ENCODE data around the gene GAD1. TPM values are rescaled to one million over a fixed set of nuclear protein-coding genes. Genes with fewer than 3 reads are reported as not detected.
A peak's percentile ranks its signal among the peaks of the same experiment; 100 is the strongest.

Gene GAD1
- total RNA-seq, 4 donors from 2014 or later, result not detected

GRCh38 chr2:170814533-170815230 lies 2.0 kb upstream of the GAD1 start:
- H3K36me3 ChIP-seq, result no peaks in the 10 kb centered on the region
- in situ Hi-C loops (cut with MboI; ENCODE audit: low pct_ligation_motif_present in 1 of 4, low pct_unique_long_range_greater_than_20kb in 1 of 4, low sequenced_read_pairs in 3 of 4), result loop anchor here (10.0 to 25.0 kb wide), 4 partner anchors 102 to 580 kb away; partner anchors contain the start of gene SP5 (in 1 of the 4)
- H3K27me3 ChIP-seq, result peaks cover 69% of the 10 kb centered on the region
- intact Hi-C loops (cut with DNase I; ENCODE audit: low total_unique reads), result loop anchor here (10.0 kb wide), 1 partner anchor 330 kb away; no protein-coding TSS in a partner anchor
- TF ChIP-seq POLR2AphosphoS5 (IDR thresholded peaks at IDR 0.05), result no peak
- TF ChIP-seq CTCF (IDR thresholded peaks at IDR 0.05), result no peak
- no peak for TF ChIP-seq EP300 (IDR thresholded peaks at IDR 0.05; ENCODE audit: low read depth)
- 18 to 27% methylated on average over 11 to 31 of the region's 31 CpGs for WGBS, 2 donors (ENCODE audit: low coverage in 1 of 2)
- no peak for DNase-seq
- H3K4me3 ChIP-seq, result no peak overlapping the region
- H3K9me3 ChIP-seq, result no peaks in the 10 kb centered on the region
- H3K27ac ChIP-seq, result no peak overlapping the region
- H3K4me1 ChIP-seq, result peaks cover 18 to 42% (median 35%) of the 10 kb centered on the region in 4 donors

- peaks cover 75% of the 10 kb centered on the region for H3K27me3 ChIP-seq
- WGBS, 2 donors (ENCODE audit: low coverage in 1 of 2), result 3 to 11% methylated on average over 10 to 19 of the region's 19 CpGs
- intact Hi-C loops (cut with DNase I; ENCODE audit: low total_unique reads), result loop anchor here (10.0 kb wide), 1 partner anchor 331 kb away; no protein-coding TSS in a partner anchor
- H3K36me3 ChIP-seq, result no peaks in the 10 kb centered on the region
- H3K4me1 ChIP-seq, result peaks cover 23 to 48% (median 40%) of the 10 kb centered on the region in 4 donors
- peak overlapping the region in 1 of 4 donors; percentile 53 for H3K4me3 ChIP-seq
- DNase-seq, result no peak
- no peaks in the 10 kb centered on the region for H3K9me3 ChIP-seq
- TF ChIP-seq POLR2A (IDR thresholded peaks at IDR 0.05), result no peak
- in situ Hi-C loops (cut with MboI; ENCODE audit: low pct_ligation_motif_present in 1 of 4, low pct_unique_long_range_greater_than_20kb in 1 of 4, low sequenced_read_pairs in 3 of 4), result loop anchor here (10.0 to 25.0 kb wide), 4 partner anchors 103 to 581 kb away; partner anchors contain the start of gene SP5 (in 1 of the 4)
- H3K27ac ChIP-seq, result no peak overlapping the region
Measured at GRCh38 chr2:170815311-170815710, 1.4 kb upstream of the GAD1 start.

DNA sequence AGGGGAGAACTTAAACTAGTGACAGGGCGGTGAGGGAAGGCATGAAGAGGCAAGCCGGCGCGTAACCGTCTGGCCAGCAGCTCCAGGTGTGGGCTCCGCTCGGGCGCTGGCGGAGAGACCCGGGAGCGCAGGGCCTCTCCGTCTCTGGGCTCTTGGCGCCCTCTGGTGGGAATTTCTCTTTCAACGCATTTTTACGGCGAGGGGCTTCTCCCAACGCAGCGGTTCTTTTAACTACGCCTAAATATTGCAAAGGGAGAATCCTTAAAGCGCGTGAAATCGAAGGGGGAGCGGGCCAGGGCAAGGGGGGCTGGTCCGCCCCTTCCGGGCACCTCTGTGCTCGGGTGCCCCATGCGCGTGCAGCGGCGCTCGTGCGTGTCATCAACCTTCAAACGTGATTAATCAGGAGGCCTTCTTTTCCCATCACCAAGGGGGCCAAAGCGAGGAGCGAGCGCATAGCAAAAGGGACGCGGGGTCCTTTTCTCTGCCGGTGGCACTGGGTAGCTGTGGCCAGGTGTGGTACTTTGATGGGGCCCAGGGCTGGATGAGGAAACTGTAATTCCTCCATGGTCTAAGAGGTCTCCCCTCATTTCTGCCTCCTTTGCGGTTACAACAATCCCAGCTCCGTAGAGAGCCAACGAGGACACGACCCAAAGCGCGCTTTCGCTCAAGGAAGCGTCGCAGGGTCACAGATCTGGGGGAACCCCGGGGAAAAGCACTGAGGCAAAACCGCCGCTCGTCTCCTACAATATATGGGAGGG lies 762 bp upstream of the GAD1 start:
- Histone ChIP-seq H3K4me3 (peak overlapping the region in 3 of 4 donors; percentile 23 to 53 (median 28)), H3K27ac (no peak overlapping the region), H3K9me3 (no peaks in the 10 kb centered on the region), H3K4me1 (peaks cover 23 to 54% (median 46%) of the 10 kb centered on the region in 4 donors), H3K36me3 (no peaks in the 10 kb centered on the region), H3K27me3 (peaks cover 81% of the 10 kb centered on the region)
- in situ Hi-C loops (cut with MboI; ENCODE audit: low pct_ligation_motif_present in 1 of 4, low pct_unique_long_range_greater_than_20kb in 1 of 4, low sequenced_read_pairs in 3 of 4) (loop anchor here (10.0 to 25.0 kb wide), 4 partner anchors 104 to 581 kb away; partner anchors contain the start of gene SP5 (in 1 of the 4)), intact Hi-C loops (cut with DNase I; ENCODE audit: low total_unique reads) (loop anchor here (10.0 kb wide), 1 partner anchor 331 kb away; no protein-coding TSS in a partner anchor)
- TF ChIP-seq EP300 (IDR thresholded peaks at IDR 0.05; ENCODE audit: low read depth) (no peak), CTCF (IDR thresholded peaks at IDR 0.05) (peak; percentile 73 to 85 (median 80)), POLR2A (IDR thresholded peaks at IDR 0.05) (no peak)
- 1 to 3% methylated on average over 7 to 51 of the region's 52 CpGs for WGBS, 2 donors (ENCODE audit: low coverage in 1 of 2)
- peak; percentile 65 for DNase-seq

DNA sequence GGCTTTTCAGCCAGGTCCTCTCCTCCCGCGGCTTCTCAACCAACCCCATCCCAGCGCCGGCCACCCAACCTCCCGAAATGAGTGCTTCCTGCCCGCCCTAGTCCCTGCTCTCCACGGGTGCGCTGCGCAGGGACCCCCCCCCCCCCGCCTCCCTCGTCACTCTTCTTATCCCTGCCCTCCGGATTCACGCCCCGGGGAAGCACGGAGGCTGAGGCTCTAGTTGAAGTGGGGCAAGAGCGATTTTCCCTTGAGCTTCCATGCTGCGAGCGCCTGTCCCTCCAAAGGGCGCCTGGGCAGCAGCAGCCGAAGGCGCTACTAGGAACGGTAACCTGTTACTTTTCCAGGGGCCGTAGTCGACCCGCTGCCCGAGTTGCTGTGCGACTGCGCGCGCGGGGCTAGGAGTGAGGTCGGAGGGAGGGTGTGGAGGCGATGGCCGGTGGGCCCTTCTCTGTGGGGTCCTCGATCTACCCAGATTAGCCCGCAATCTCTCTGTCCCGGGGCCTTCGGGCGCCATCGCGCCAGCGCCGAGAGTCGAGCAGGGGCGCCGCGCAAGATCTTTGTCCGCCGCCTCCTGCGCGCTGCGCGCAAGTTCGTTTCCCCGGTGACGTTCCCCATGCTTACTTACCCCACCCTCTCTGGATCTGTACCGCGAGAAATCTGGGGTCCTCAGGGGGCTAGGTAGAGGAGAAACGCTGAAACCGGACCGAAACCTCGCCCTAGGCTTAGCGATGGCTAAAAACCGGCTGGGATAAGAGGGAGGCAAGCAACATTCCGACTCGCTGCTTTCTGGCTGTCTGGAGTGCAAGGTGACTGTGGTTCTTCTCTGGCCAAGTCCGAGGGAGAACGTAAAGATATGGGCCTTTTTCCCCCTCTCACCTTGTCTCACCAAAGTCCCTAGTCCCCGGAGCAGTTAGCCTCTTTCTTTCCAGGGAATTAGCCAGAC lies 677 bp downstream of the GAD1 start:
- intact Hi-C loops (cut with DNase I; ENCODE audit: low total_unique reads), result loop anchor here (10.0 kb wide), 1 partner anchor 333 kb away; no protein-coding TSS in a partner anchor
- Histone ChIP-seq H3K4me1 (peaks cover 32 to 69% (median 58%) of the 10 kb centered on the region in 4 donors), H3K27me3 (peaks cover 96% of the 10 kb centered on the region), H3K27ac (no peak overlapping the region), H3K36me3 (no peaks in the 10 kb centered on the region), H3K9me3 (no peaks in the 10 kb centered on the region), H3K4me3 (peak overlapping the region; percentile 8 to 53 (median 26))
- WGBS, 2 donors (ENCODE audit: low coverage in 1 of 2), result 2% methylated on average over 69 of the region's 69 CpGs; no CpG with 5 or more reads in 1 of the 2 donors
- DNase-seq, result no peak
- in situ Hi-C loops (cut with MboI; ENCODE audit: low pct_ligation_motif_present in 1 of 4, low pct_unique_long_range_greater_than_20kb in 1 of 4, low sequenced_read_pairs in 3 of 4), result loop anchor here (10.0 to 25.0 kb wide), 4 partner anchors 105 to 583 kb away; partner anchors contain the start of gene SP5 (in 1 of the 4)
- no peak for TF ChIP-seq EP300 (IDR thresholded peaks at IDR 0.05; ENCODE audit: low read depth)
- no peak for TF ChIP-seq POLR2A (IDR thresholded peaks at IDR 0.05)
- TF ChIP-seq POLR2AphosphoS5 (IDR thresholded peaks at IDR 0.05), result no peak
- TF ChIP-seq CTCF (IDR thresholded peaks at IDR 0.05), result no peak

Data from transverse colon (tissue), 4 donors.